ENCODE data around the gene ENAM. TPM values are rescaled to one million over a fixed set of nuclear protein-coding genes. Genes with fewer than 3 reads are reported as not detected.

ENAM gene, protein sequence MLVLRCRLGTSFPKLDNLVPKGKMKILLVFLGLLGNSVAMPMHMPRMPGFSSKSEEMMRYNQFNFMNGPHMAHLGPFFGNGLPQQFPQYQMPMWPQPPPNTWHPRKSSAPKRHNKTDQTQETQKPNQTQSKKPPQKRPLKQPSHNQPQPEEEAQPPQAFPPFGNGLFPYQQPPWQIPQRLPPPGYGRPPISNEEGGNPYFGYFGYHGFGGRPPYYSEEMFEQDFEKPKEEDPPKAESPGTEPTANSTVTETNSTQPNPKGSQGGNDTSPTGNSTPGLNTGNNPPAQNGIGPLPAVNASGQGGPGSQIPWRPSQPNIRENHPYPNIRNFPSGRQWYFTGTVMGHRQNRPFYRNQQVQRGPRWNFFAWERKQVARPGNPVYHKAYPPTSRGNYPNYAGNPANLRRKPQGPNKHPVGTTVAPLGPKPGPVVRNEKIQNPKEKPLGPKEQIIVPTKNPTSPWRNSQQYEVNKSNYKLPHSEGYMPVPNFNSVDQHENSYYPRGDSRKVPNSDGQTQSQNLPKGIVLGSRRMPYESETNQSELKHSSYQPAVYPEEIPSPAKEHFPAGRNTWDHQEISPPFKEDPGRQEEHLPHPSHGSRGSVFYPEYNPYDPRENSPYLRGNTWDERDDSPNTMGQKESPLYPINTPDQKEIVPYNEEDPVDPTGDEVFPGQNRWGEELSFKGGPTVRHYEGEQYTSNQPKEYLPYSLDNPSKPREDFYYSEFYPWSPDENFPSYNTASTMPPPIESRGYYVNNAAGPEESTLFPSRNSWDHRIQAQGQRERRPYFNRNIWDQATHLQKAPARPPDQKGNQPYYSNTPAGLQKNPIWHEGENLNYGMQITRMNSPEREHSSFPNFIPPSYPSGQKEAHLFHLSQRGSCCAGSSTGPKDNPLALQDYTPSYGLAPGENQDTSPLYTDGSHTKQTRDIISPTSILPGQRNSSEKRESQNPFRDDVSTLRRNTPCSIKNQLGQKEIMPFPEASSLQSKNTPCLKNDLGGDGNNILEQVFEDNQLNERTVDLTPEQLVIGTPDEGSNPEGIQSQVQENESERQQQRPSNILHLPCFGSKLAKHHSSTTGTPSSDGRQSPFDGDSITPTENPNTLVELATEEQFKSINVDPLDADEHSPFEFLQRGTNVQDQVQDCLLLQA
- 0.05 TPM in 1 of 2 replicates, not detected in the other for total RNA-seq
- polyA plus RNA-seq, result 0.05 and 0.07 TPM in 2 replicates
- 0.05 and 0.10 TPM in 2 replicates for polyA plus RNA-seq (2011; cell fraction: cytosol; rRNA removed)
- polyA plus RNA-seq (2011; cell fraction: nucleus; rRNA removed), result 0.03 and 0.13 TPM in 2 replicates
- polyA plus RNA-seq (2012), result 0.03 and 0.10 TPM in 2 replicates
- 0.08 and 0.49 TPM in 2 replicates for polyA minus RNA-seq
- polyA minus RNA-seq (2011; cell fraction: cytosol; rRNA and poly(A)+ RNA removed), result not detected
- polyA minus RNA-seq (2011; cell fraction: nucleus; rRNA and poly(A)+ RNA removed), result 0.29 TPM in 2 replicates
- Bru-seq, nascent RNA, result percentile 15 among the genes with signal in this experiment
- BruChase-seq, experiment 1, labeled RNA remaining after a 6-hour chase, result percentile 15 among the genes with signal in this experiment
- percentile 5 among the genes with signal in this experiment for BruChase-seq, experiment 2, labeled RNA remaining after a 2-hour chase
- long read RNA-seq, partial matches to known transcripts, result 0 of 1 reads
- long read RNA-seq, other reads (novel, unspliced or antisense), result 1 of 1 reads

- no peak within 1 kb of the TSS for H3K4me3 ChIP-seq (replicated peaks in 1 of 3; ENCODE audit: insufficient read depth in 1 of 3, low read depth in 1 of 3, low read length in 3 of 3)
- TF ChIP-seq FOS (IDR thresholded peaks at IDR 0.05; ENCODE audit: borderline replicate concordance, insufficient read depth, low read length), result no peak
- no peak for TF ChIP-seq CTCF (IDR thresholded peaks at IDR 0.05; ENCODE audit: extremely low read depth in 1 of 2, insufficient read depth in 1 of 2, low read depth in 1 of 2, low read length in 2 of 2)
- TF ChIP-seq MAX (IDR thresholded peaks at IDR 0.05; ENCODE audit: insufficient read depth, insufficient read length), result no peak
- no peak for TF ChIP-seq JUN (IDR thresholded peaks at IDR 0.05; ENCODE audit: borderline replicate concordance, insufficient read depth, insufficient read length, low read depth)
- TF ChIP-seq MYC (IDR thresholded peaks at IDR 0.05; ENCODE audit: low read depth, low read length), result no peak
- no peak for TF ChIP-seq GATA2 (IDR thresholded peaks at IDR 0.05; ENCODE audit: insufficient read depth, insufficient read length, low read depth, low read length)
- no peak for TF ChIP-seq POLR2A (IDR thresholded peaks at IDR 0.05; ENCODE audit: low read depth, low read length)
- no peak for TF ChIP-seq EZH2 (IDR thresholded peaks at IDR 0.05; ENCODE audit: borderline replicate concordance, low read depth, low read length, severe bottlenecking)
- TF ChIP-seq POLR2AphosphoS5 (IDR thresholded peaks at IDR 0.05; ENCODE audit: insufficient read depth, low read depth, low read length), result no peak
- H4K20me1 ChIP-seq (replicated peaks; ENCODE audit: control insufficient read depth, extremely low read depth, insufficient read depth, low read length), result no peaks in the 10 kb centered on the region
- no peaks in the 10 kb centered on the region for H3K9me3 ChIP-seq (replicated peaks; ENCODE audit: control insufficient read depth, insufficient read depth, low read length)
- CTCF ChIA-PET, result interaction anchor here (0.7 to 1.4 kb wide), 4 partner anchors 19 to 381 kb away, joined by 3 read pairs; no protein-coding TSS in a partner anchor
- FAIRE-seq, result no peak
- H3K36me3 ChIP-seq (ENCODE audit: control insufficient read depth in 2 of 2, extremely low read depth in 1 of 2, insufficient read depth in 2 of 2, low read length in 2 of 2), result no peaks in the 10 kb centered on the region
- H3K4me1 ChIP-seq (ENCODE audit: control insufficient read depth, extremely low read depth, insufficient read depth, low read length), result peaks cover 27% of the 10 kb centered on the region
- POLR2A ChIA-PET, result no interaction called here
- intact Hi-C loops (cut with micrococcal nuclease) (no loop called here), dilution Hi-C loops (cut with MboI; ENCODE audit: extremely low pct_ligation_motif_present, low sequenced_read_pairs) (no loop called here)
- no peak within 1 kb of the TSS for H3K4me2 ChIP-seq (ENCODE audit: insufficient read depth, low read length)
- H3K9me1 ChIP-seq (replicated peaks; ENCODE audit: control insufficient read depth, extremely low read depth, insufficient read depth, low read length), result no peaks in the 10 kb centered on the region
- H3K79me2 ChIP-seq (ENCODE audit: control insufficient read depth, insufficient read depth, low read length), result no peaks in the 10 kb centered on the region
- BruUV-seq (replicated peaks), result no TSS peak
- H3K9ac ChIP-seq (replicated peaks; ENCODE audit: extremely low read depth, insufficient read depth, low read length), result no peak within 1 kb of the TSS
- no peaks in the 10 kb centered on the region for H3K27me3 ChIP-seq (ENCODE audit: control insufficient read depth in 2 of 2, insufficient read depth in 2 of 2, low read length in 2 of 2)
- no peak within 1 kb of the TSS for H3K27ac ChIP-seq (ENCODE audit: insufficient read depth, low read depth, low read length)
- H2AFZ ChIP-seq (ENCODE audit: low read depth, low read length), result peak within 1 kb of the TSS; percentile 3
- DNase-seq (ENCODE audit: low read depth, low spot score), result no peak
Observed at GRCh38 chr4:70628444-70628843, at the start of gene ENAM. ENAM (plus strand) TSS chr4:70628744; CDS start chr4:70629501, 757 bp downstream.

All from endothelial cell of umbilical vein (primary cell).